CD4-positive, alpha-beta T cell treated with Interleukin-1 beta for 1 hour (primary cell): ENCODE measurements around the gene BABAM2.
"Not testable (repeated sequence)": the region's sequence is repeated elsewhere in the genome, so short reads cannot be mapped to it uniquely, and the experiment has no call there.

Source experiments
- DNase-seq, 2 donors: peaks; one replicate each; pipeline ENCODE4 v3.0.0-alpha.2; 2020 to 2022

The BABAM2 gene

DNA sequence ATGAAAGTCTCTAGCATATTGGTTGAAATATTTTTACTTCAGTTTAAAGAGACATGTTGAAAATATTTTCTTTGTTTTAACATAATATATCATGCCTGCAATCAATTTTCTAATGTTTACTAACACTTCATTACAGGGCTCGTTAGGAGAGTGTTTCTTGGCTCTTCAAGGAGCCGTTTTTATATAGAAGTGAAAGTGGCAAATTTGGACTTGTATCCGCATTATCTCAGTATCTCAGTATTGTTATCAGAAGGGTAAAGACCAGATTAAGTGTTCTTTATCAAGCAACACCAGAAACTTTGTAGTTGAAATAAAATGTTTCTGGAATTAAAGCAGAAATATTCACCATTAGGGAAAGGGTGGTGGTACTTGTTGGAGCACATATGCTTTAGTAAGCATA, 97.8 kb downstream of the BABAM2 start:
- DNase-seq = no peak

DNA sequence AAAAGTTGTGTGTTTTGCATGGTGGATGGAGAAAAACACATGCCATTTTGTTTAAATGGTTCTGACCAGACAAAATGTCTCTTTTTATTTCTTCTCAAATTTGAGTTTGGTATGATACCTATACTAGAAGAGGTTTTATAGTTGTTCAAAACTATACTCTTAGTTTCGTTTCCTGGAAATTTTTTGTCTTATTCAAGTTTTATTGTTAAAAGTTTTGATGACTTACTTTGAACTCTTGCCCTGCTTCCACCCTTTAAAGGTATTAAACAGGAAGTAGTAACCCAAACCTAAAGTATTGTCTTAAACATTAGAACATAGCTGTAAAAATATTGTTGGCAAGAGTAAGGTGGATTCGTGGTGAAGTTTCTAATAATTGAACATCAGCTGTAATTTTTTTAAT, 98.2 kb downstream of the BABAM2 start:
- no peak for DNase-seq

DNA sequence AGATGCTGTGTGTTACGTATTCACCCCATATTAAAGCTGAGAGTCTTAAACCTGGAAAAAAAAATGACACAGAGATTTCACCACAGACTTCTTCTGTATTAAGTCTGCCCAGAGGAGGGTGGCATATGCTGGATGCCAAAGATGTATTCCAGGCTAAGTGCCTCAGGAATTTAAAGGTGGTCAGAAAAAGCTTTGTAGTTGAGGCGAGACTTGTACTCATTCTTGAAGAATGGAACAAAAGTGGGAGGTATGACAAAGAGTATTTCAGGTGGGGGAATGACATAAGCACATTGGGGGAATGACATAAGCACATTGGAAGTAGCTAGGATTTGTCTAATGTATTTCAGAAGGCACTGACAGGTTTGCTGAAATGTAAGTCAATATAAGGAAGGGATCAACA, 98.6 kb downstream of the BABAM2 start:
- DNase-seq = no peak

DNA sequence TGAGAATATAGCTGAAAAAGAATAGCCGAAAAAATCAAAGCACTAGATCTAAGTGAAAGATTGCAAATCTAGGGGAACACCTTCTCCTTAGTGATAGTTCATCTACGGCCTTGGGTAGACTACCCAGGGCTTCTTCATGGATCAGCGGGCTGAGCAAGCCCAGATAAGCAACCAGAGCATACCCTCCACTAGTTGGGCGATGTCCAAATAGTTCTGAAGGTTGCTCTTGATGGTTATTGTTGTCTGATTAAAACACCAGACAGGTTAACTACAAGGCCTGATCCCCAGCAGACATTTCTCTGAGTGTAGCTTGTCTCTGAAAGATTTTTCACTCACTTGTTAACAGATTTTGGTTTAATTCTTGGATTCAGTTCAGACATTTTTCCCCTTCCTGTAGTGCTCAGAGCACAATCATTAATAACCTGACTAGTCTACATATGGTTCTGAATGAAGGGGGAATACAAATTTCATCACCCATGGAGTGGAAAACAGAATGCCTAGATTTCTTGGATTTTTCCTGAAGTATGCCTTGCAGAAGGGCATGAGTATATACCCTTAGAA, 99.6 kb downstream of the BABAM2 start:
- no peak for DNase-seq

DNA sequence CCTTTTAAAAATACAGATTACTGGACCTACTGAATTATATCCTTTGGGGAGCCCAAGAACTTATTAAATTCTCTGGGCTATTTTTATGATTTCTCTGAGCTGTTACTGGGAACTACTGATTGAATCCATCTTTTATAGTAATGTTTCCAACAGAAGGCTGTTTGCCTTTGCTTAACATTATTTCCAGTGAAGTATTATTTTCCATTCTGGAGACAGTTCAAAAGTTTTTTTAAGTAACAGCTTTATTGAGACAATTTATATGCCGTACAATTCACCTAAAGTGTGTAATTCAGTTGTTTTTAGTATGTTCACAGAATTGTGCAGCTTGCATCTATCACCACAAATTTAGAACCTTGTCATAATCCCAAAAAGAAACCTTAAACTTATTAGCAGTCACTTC, 100.6 kb downstream of the BABAM2 start:
- no peak for DNase-seq

DNA sequence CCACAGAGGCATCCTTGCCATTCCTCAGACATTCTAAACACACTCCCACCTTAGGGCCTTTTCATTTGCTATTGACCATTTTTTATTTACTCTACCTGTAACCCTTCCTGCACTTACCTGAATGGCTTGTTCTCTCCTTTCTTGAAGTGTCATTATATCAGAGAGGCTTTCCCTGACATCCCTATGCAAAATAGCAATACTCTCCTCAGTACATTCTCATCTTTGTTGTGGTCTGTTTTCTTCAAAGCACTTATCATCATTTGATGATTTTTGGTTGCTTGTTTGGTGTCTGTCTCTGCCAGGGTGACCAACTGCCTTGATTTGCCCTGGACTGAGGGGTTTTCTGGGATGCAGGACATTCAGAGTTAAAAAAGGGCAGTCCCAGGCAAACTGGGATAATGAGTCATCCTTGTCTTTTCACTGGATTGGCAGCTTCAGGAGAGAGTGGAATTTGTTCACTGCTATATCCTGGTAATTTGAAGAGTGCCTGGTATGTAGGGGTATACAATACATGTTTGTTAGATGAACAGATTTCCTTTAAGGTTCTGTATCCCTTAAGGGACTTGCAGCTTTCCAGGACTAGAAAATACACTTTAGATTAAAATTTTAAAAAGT, 102.4 kb downstream of the BABAM2 start:
- no peak for DNase-seq

DNA sequence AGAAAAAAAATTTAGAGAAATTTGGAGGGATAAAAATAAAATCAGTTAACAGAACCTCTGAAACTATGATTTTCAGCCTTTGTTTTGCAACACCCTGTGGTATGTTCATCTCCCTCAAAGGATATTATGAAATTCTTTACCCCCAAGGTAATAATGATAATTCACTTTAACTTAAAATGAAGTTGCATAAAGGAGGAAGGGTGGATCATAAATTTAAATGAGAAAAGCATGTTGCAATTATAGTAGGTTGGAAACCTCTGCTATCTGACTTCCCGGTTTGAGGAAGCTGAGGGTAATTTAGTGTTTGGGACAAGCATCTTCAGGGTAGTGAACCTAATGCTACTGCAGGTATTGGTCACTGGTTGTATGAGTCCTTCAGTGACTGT, 102.9 kb downstream of the BABAM2 start:
- no peak for DNase-seq

DNA sequence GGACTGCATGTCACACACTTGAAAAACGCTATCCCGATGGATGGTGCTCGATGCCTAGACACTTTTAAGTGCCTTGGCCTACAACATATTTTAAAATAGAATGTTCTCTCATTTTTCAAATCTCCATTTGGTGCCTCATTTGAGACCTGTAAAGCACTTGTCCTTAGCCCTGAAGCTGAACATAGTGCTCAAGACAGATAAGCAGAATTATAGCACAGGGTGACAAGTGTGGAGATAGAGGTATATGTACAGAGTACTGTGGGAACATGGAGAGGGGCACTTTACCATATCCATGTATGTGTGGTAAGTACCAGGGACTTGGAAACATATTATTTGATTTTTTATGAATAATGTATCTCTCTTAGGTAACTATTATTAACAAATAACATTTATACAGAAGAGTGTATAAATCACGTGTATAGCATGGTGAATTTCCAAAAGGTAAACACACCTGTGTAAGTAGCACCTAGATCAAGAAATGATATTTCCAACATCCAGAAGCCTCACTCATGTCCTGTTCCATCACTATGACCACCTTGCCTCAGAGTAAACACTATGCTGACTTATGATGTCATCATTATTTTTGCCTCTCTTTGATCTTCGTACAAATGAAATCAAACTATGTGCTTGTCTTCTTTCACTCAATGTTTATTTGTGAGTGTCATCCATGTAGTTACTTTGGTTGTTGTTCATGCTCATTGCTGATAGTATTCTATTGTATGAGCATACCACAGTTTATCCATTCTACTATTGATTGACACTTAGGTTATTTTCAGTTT, 103.6 kb downstream of the BABAM2 start:
- no peak for DNase-seq

DNA sequence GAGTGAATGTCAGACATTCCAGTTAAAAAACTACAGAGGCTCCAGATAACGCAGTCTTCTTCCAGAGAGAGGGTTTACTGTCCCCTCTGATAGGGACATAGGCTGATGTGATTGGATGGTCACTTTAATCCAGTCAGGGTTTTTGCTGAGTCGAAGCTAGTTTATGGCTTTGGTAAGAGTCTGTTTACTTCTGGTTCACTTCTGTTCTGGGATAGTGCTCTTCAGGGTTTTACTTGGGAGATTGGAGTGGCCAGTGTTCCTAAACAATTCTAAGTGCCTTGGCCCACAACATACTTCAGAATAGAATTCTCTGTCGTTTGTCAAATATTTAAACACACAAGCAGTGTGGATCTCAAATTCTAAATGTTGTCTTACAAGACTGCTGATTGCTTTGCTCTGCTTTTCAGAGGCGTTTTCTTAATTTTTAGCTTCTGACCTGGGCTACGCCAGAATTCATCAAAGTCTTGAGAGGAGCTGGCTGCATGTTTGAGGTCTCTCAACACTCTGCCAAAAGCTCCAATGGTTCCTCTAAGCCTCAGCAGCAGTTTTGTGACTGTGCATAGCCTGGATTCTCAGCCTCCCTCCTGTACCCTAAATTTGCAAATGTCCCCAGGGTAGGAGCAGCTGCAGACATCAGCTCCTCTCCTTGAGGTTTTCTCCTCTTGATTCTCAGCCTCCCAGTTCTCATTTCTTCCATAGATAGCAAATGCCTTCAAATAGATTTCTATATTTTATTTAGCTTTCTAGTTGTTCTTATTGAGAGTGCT, 105.8 kb downstream of the BABAM2 start:
- DNase-seq = no peak

DNA sequence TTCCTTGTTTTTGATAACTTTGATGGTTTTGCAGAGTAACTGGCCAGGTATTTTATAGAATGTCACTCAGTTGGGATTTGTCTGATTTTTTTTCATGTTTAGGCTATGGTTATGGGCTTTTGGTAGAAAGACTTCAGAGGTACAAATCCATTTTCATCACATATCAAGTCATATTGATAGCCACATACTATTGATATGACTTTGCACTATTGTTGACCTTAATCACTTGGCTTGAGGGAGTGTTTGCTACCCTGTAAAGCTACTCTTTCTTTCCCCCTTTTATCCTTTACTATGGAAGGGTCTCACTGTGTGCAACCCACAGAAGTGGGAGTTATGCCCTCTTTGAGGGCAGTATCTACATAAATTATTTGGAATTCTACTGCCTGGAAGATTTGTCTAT, 109.8 kb downstream of the BABAM2 start:
- DNase-seq = no peak

DNA sequence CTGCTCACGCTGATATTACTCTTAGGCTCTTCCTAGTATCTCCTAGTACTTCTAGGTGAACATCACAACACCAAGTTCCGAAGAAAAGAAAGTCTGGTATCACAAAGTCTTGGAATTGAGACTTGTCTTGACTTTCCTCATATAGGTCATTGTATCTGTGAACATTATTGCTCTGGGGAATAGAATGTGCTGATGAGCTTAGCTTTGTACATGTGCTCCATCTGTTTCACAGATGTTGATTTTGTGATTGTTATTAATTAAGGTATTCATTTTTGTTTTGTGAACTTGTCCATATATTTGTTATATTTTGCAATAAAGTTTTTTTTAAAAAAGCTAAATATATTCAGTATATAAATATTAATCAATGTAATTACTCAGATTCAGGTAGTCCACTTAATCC, 111.7 kb downstream of the BABAM2 start:
- no peak for DNase-seq

DNA sequence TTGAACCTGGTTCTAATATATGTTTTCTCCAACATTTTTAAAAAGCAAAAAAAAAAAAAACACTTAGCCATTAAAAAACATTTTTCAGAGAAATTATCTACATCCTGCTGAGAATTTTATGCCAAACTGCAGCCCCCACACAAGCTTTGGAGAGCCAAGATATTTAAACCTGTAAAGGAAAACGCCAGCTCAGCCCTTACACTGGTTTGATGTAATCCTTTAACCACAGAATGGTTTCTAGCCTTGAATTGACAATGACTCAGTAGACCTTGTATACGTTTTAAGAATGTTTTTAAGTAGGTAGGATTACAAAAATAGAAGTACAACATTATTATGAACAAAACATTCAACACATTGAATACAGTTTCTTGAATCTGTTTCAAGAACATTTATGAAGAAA, 113.6 kb downstream of the BABAM2 start:
- no peak for DNase-seq

DNA sequence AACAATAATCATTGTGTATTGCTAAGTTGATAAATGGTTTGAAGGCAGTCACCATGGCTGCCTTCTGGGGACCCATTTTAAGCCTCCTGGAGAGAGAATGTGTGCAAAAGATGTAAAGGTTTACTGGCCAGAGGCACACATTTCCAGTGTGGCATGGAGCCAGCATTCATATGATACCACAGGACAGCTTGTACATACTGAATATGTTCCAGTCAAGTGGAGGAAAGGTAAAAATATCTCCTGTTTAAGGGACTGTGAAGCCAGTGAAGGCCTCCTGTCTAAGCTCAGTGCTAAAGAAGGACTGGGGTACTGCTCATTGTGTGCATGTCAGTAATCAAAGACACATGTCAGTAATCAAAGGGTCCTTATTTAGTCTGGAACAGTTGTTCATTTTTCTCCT, 119.2 kb downstream of the BABAM2 start:
- no peak for DNase-seq

DNA sequence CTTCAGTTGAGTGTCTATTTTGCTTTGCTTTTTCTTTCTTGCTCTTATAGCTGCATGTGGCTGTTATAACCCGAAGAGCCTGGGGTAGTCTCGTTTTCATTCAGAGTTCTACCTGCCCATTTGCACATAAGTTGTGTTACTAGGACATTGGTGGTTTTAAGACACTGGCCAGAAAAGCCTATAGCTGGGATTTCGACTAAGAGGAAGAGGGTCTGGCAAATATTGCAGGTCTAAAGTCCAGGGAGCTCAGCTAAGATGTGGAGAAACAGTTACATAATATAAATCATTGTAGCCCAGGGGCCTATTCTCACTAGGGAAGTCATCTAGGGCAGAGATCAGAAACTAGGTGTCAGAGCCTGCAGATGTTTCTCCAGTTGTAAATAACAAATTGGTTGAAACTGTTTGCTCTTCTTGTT, 120.8 kb downstream of the BABAM2 start:
- DNase-seq = no peak

DNA sequence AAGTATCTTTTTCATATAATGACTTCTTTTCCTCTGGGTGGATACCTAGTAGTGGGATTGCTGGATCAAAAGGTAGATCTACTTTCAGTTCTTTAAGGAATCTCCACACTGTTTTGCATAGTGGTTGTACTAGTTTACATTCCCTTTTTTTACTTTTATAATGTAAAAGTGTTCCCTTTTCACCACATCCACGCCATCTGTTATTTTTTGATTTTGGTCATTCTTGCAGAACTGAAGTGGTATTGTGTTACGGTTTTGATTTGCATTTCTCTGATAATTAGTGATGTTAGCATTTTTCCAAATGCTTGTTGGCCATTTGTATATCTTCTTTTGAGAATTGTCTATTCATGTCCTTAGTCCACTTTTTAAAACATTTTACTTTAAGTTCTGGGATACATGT, 127.9 kb downstream of the BABAM2 start:
- not testable (repeated sequence) for DNase-seq

DNA sequence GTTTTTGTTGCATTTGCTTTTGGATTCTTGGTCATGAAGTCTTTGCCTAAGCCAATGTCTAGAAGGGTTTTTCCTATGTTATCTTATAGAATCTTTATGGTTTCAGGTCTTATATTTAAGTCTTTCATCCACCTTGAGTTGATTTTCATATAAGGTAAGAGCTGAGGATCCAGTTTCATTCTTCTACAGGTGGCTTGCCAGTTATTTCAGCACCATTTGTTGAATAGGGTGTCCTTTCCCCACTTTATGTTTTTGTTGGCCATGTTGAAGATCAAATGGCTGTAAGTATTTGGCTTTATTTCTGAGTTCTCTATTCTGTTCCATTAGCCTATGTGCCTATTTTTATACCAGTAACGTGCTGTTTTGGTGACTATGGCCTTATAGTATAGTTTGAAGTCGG, 129.0 kb downstream of the BABAM2 start:
- not testable (repeated sequence) for DNase-seq

DNA sequence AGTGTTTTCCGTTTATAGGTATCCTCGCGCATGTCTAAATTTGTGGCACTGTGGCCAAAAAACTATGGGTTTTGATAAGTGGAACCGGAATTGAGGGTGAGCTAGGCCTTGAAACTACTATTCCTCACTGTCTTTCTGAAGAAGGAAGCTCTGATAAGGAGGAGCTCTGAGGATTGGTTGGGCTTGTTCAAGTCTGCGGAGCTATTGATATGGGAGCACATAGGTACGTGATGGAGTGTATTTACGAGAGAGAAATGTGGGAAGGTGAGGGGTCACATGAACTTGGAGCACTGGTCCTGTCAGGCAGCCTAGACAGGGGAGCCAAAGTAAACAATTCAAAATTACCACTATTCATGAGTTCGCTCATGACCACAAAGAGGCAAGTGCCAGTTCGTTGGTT, 131.4 kb downstream of the BABAM2 start:
- no peak for DNase-seq

DNA sequence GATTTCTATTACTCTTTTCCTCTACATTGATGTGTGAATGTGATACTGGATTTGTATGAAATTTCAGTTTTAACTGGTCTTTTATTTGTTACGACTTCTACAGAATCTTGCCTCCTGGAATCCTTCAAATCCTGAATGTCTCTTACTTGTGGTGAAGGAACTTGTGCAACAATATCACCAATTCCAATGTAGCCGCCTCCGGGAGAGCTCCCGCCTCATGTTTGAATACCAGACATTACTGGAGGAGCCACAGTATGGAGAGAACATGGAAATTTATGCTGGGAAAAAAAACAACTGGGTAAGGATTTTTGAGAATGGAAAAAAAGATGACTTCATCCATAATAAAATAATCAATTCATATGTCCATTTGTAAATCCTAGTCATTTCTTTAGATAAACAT, 134.6 kb downstream of the BABAM2 start:
- no peak for DNase-seq

DNA sequence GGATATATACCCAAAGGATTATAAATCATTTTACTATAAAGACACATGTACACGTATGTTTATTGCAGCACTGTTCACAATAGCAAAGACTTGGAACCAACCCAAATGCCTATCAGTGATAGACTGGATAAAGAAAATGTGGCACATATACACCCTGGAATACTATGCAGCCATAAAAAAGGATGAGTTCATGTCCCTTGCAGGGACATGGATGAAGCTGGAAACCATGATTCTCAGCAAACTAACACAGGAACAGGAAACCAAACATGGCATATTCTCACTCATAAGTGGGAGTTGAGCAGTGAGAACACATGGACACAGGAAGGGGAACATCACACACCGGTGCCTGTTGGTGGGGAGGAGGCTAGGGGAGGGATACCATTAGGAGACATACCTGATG, 135.7 kb downstream of the BABAM2 start:
- not testable (repeated sequence) for DNase-seq

DNA sequence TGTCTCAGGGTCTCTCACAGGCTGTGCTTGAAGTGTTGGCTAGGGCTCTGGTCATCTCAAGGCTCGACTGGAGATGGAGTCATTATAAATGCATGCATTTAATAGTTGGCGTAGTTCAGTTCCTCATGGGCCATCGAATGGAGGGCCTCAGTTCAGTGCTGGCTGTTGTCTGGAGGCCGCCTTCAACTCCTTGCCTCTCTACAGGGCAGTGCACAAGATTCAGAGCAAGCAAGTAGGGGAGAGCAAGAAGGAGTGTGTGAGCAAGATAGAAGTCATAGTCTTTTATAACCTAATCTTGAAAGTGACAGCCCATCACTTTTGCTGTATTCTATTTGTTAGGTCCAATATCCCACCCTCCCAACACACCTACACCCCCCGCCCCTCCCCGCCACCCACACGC, 137.5 kb downstream of the BABAM2 start:
- no peak for DNase-seq

DNA sequence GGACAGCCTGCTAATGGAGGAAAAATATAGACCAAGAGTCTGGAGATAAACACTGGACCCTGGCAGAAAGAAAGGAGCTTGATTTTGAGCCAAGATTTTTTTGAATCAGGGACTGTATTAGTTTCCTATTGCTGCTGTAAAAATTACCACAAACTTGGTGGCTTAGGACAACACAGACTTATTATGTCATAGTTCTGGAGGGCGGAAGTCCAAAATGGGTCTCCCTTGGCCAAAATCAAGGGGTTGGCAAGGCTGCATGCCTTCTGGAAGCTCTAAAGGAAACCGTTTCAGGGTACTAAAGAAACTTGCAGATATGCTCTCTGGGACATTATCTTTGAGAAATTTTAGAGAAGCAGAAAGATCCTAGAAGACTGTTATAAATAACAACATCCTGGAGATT, 140.1 kb downstream of the BABAM2 start:
- no peak for DNase-seq

DNA sequence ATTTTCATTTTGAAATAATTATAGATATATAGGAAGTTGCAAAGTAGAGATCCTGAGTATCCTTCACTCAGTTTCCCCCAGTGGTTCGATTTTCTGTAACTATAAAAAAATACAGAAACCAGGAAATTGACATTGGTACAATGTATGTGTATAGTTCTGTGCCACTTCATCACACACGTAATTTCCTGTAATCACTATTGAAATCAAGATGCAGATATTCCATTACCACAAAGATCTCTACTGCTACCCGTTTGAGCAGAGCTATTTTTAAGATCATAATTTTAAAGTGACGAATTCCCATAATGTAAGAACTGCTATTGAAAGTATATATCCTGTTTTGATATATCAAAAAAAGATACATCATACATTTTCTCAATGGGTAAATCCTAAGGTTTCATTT, 142.3 kb downstream of the BABAM2 start:
- no peak for DNase-seq

DNA sequence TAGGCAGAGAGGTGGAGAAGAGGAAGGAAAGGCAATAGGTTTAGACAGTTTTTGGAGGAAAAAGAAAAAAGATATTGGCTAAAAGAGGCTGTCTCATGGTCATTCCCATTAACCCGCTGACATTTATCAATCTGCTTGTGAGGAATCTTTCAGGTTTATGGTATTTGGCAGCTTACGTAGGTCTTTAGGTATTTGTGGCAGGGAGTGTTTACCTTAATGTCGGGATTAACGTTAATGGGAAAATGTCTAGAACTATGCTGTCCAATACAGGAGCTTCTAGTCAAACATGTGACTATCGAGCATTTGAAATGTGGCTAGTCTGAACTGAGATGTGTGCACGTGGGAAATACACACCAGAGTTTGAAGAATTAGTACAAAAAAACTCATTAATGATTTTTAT, 144.2 kb downstream of the BABAM2 start:
- no peak for DNase-seq

DNA sequence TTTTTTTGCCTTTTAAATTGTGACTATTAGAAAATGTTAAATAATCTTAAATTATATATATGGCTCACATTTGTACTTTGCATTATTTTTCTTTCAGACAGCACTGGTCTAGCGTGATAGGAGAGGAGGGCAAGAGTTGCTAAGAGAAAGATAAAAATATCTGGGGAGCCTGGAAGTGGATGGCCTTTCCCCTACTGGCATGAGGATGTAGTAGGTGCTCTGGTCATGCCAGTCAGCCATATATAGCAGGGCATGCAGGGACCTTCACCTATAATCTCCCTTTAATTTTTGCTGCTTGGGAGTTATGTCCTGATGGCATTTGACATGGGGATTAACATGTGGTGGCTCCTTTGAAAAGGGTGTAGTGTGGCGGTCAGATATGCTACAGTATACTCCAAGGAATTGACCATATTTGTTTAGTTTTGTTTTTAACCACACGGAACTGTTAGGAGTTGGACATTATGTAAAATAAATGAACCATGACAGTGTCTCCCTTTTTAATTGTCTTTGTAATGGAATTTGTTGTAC, 144.7 kb downstream of the BABAM2 start:
- no peak for DNase-seq
